A549 (cell line): Measurements from ENCODE around the gene SLC25A34. TPM values are rescaled to one million over a fixed set of nuclear protein-coding genes. Genes with fewer than 3 reads are reported as not detected.

Source experiments
- ATAC-seq, 2 experiments: fragments of 200-7000 bp in 1 of 2; fragments of >200 bp in 1 of 2; cut with Nextera tagmentation in 1 of 2; cut with Tn5 transposase in 1 of 2; 3 replicates each; pipeline versions ENCODE4 v1.8.0 to v1.9.1; 2018 to 2020; ENCODE audit warnings: mild to moderate bottlenecking in 1 of 2, moderate library complexity in 1 of 2
- CTCF ChIA-PET: fragments of 300-600 bp; sonication (Branson Sonifier 250); formaldehyde crosslinking; extraction: SDS; loops from one replicate; lab custom pipeline; 2021; ENCODE audit warnings: antibody characterized with exemption, inconsistent platforms; lab: Yijun Ruan, JAX
- POLR2A ChIA-PET: fragments of 350-600 bp; formaldehyde crosslinking; extraction: SDS; loops from one replicate; lab custom pipeline; 2021; ENCODE audit warnings: antibody characterized with exemption, inconsistent platforms; lab: Yijun Ruan, JAX
- DNase-seq, 2 experiments: peaks; one replicate each; pipeline versions ENCODE4 v3.0.0 to v3.0.0-alpha.2; 2011 to 2016; ENCODE audit warnings: low read depth in 1 of 2, low spot score in 1 of 2
- FAIRE-seq: peaks from 2 replicates; lab custom pipeline; 2011; peaks lifted over from hg19 to GRCh38; lab: Jason Lieb, UNC
- H3K27ac ChIP-seq, 2 experiments: fragments of >200 bp; sonication (Bioruptor Twin); formaldehyde crosslinking; 3 replicates each; pipeline ENCODE4 v1.5.1; 2016 to 2017
- H3K4me1 ChIP-seq: fragments of >200 bp; sonication (Bioruptor Twin); formaldehyde crosslinking; 3 replicates; pipeline ENCODE4 v1.6.1; 2016
- H3K4me2 ChIP-seq: fragments of >200 bp; sonication (Bioruptor Twin); formaldehyde crosslinking; 3 replicates; pipeline ENCODE4 v1.6.1; 2016
- H3K4me3 ChIP-seq: fragments of >200 bp; sonication (Bioruptor Twin); formaldehyde crosslinking; 3 replicates; pipeline ENCODE4 v1.5.1; 2016
- H3K9me3 ChIP-seq: fragments of >200 bp; sonication (Bioruptor Twin); formaldehyde crosslinking; 3 replicates; pipeline ENCODE4 v1.6.1; 2016
- CBX2 ChIP-seq: fragments of 200-600 bp; sonication (generic); IDR thresholded peaks from 2 replicates; pipeline ENCODE4 v1.6.1; 2016; ENCODE audit warnings: low read depth, mild to moderate bottlenecking, borderline replicate concordance
- CEBPB ChIP-seq, 2 experiments: fragments of >200 bp in 1 of 2; sonication (Bioruptor Twin) in 1 of 2; formaldehyde crosslinking in 1 of 2; IDR thresholded peaks; 2 replicates each; pipeline ENCODE4 v1.6.1; 2012 to 2016
- CTCF ChIP-seq: fragments of >200 bp; sonication (Bioruptor Twin); formaldehyde crosslinking; IDR thresholded peaks from 3 replicates; pipeline ENCODE4 v1.5.1; 2016
- EP300 ChIP-seq, 2 experiments: fragments of >200 bp; sonication (Bioruptor Twin); formaldehyde crosslinking; IDR thresholded peaks; 2 replicates in 1 of 2; 3 replicates in 1 of 2; pipeline ENCODE4 v1.6.1; 2016 to 2017
- FOSB ChIP-seq: fragments of 250-450 bp; sonication (Bioruptor Pico); IDR thresholded peaks from 2 replicates; pipeline ENCODE4 v1.5.0; 2020; ENCODE audit warnings: mild to moderate bottlenecking, moderate library complexity
- HEYL ChIP-seq: fragments of 250-450 bp; sonication (Bioruptor Pico); IDR thresholded peaks from 2 replicates; pipeline ENCODE4 v1.8.0; 2021; ENCODE audit warnings: mild to moderate bottlenecking, moderate library complexity
- HMGXB4 ChIP-seq: fragments of 250-450 bp; sonication (Bioruptor Pico); IDR thresholded peaks from 2 replicates; pipeline ENCODE4 v1.5.0; 2021; ENCODE audit warnings: mild to moderate bottlenecking, moderate library complexity, borderline replicate concordance
- HOXA7 ChIP-seq: fragments of 250-450 bp; sonication (Bioruptor Pico); IDR thresholded peaks from 2 replicates; pipeline ENCODE4 v1.5.0; 2020; ENCODE audit warnings: mild to moderate bottlenecking, moderate library complexity
- JUN ChIP-seq, 2 experiments: fragments of >200 bp; sonication (Bioruptor Twin); formaldehyde crosslinking; IDR thresholded peaks; 2 replicates in 1 of 2; 3 replicates in 1 of 2; pipeline ENCODE4 v1.6.1; 2016 to 2017
- JUNB ChIP-seq: fragments of >200 bp; sonication (Bioruptor Twin); formaldehyde crosslinking; IDR thresholded peaks from 2 replicates; pipeline ENCODE4 v1.6.1; 2016
- KDM5A ChIP-seq: fragments of 200-600 bp; sonication (generic); IDR thresholded peaks from 2 replicates; pipeline ENCODE4 v1.6.1; 2016; ENCODE audit warnings: antibody characterized with exemption, mild to moderate bottlenecking
- MAFK ChIP-seq: fragments of 450-650 bp; IDR thresholded peaks from 2 replicates; pipeline ENCODE4 v1.6.1; 2014; ENCODE audit not compliant: partially characterized antibody
- PHF8 ChIP-seq: fragments of 200-600 bp; sonication (generic); IDR thresholded peaks from 2 replicates; pipeline ENCODE4 v1.6.1; 2016; ENCODE audit warnings: low read depth, mild to moderate bottlenecking, antibody characterized with exemption, moderate library complexity, borderline replicate concordance
- POLR2A ChIP-seq: IDR thresholded peaks from 2 replicates; pipeline ENCODE4 v1.6.1; 2012; ENCODE audit warnings: mild to moderate bottlenecking, low read length
- RARB ChIP-seq: fragments of 250-450 bp; sonication (Bioruptor Pico); IDR thresholded peaks from 2 replicates; pipeline ENCODE4 v1.8.0; 2021; ENCODE audit warnings: mild to moderate bottlenecking, moderate library complexity
- RCOR1 ChIP-seq: fragments of 150-350 bp; IDR thresholded peaks from 2 replicates; pipeline ENCODE4 v1.6.1; 2014; ENCODE audit warnings: antibody characterized with exemption, low read length, low read depth
- REST ChIP-seq: fragments of 200-600 bp; sonication (generic); IDR thresholded peaks from 2 replicates; pipeline ENCODE4 v1.6.1; 2016; ENCODE audit warnings: antibody characterized with exemption, mild to moderate bottlenecking, moderate library complexity
- RFX5 ChIP-seq: fragments of 450-650 bp; IDR thresholded peaks from 2 replicates; pipeline ENCODE4 v1.7.1; 2014; ENCODE audit warnings: antibody characterized with exemption, mild to moderate bottlenecking, moderate library complexity
- TFCP2L1 ChIP-seq: fragments of 250-450 bp; sonication (Bioruptor Pico); IDR thresholded peaks from 2 replicates; pipeline ENCODE4 v1.5.0; 2021; ENCODE audit warnings: mild to moderate bottlenecking
- ZNF302 ChIP-seq: fragments of 250-450 bp; sonication (Bioruptor Pico); IDR thresholded peaks from 2 replicates; pipeline ENCODE4 v1.9.0; 2021; ENCODE audit warnings: inconsistent platforms, mild to moderate bottlenecking, moderate library complexity
- WGBS: methylation state at CpG from one replicate; pipeline ENCODE4 v1.1.6; 2017; ENCODE audit errors: missing lambda C conversion rate; 5-methylcytosine and 5-hydroxymethylcytosine counted together
- polyA plus RNA-seq, 4 experiments: library from polyadenylated mRNA; depleted of rRNA in 3 of 4; stranded (reverse); fragments of >200 nt; fragmentation: RNase III in 1 of 4; extraction: RNeasy Plus Mini Kit Qiagen cat#74134 plus additional on column Dnase treatment in 1 of 4; gene quantifications; 2 replicates in 3 of 4; 3 replicates in 1 of 4; pipeline ENCODE4 v1.2.3, GENCODE V29; 2011 to 2017

Gene SLC25A34
- polyA plus RNA-seq, 2 of the 4 experiments (the other 2 are of a cell fraction) = 0.12 to 0.19 TPM

GRCh38 chr1:15749399-15750291 lies 13.6 kb downstream of the SLC25A34 start:
- DNase-seq (no peak), ATAC-seq (peak in 1 of 2 experiments; percentile 14; a peak in 2 of 6 replicates), FAIRE-seq (no peak)
- H3K27ac ChIP-seq = peak overlapping the region; percentile 24 to 75; a peak in 4 of 6 replicates
- WGBS = 67% methylated on average over 13 of the region's 19 CpGs
- ChIA-PET CTCF (interaction anchor here (1.3 to 1.5 kb wide), 2 partner anchors 8 to 10 kb away, joined by 3 to 5 read pairs; no protein-coding TSS in a partner anchor), POLR2A (no interaction called here)
- peak overlapping the region; percentile 30; the same call in 2 of the 3 replicates for H3K4me2 ChIP-seq
- no peak overlapping the region for H3K4me3 ChIP-seq
- TF ChIP-seq HEYL (CRISPR knock-in tag) (no peak), EP300 (IDR thresholded peaks at IDR 0.05) (no peak), JUN (IDR thresholded peaks at IDR 0.05) (no peak), HMGXB4 (CRISPR knock-in tag) (no peak), KDM5A (no peak), CEBPB (IDR thresholded peaks at IDR 0.05) (no peak), JUNB (no peak), CBX2 (no peak), RCOR1 (no peak)
- H3K4me1 ChIP-seq = peaks cover 16% of the 10 kb centered on the region
- H3K9me3 ChIP-seq = no peaks in the 10 kb centered on the region

GRCh38 chr1:15750924-15751323 lies 14.9 kb downstream of the SLC25A34 start:
- CTCF ChIA-PET = interaction anchor here (1.3 kb wide), 1 partner anchor 10 kb away, joined by 3 read pairs; no protein-coding TSS in a partner anchor
- H3K9me3 ChIP-seq = no peaks in the 10 kb centered on the region
- 86% methylated on average over 12 of the region's 12 CpGs for WGBS
- H3K4me1 ChIP-seq = peaks cover 22% of the 10 kb centered on the region
- H3K4me2 ChIP-seq = no peak overlapping the region
- DNase-seq (no peak), FAIRE-seq (no peak), ATAC-seq (no peak)
- TF ChIP-seq REST (no peak), ZNF302 (no peak), RARB (no peak), CBX2 (no peak), HOXA7 (CRISPR knock-in tag) (no peak), MAFK (no peak), CTCF (no peak), FOSB (CRISPR knock-in tag) (no peak), RFX5 (no peak), JUNB (no peak), RCOR1 (no peak), TFCP2L1 (CRISPR knock-in tag) (no peak), PHF8 (no peak), POLR2A (no peak)
- POLR2A ChIA-PET = no interaction called here
- no peak overlapping the region for H3K27ac ChIP-seq
- no peak overlapping the region for H3K4me3 ChIP-seq
